Stimulated activated naive CD8-positive, alpha-beta T cell treated with anti-CD3 and anti-CD28 coated beads, Interleukin-15, amount 100 ng/mL, for 72 hours (primary cell): Measurements from ENCODE around the gene PSEN1.
A peak's percentile ranks its signal among the peaks of the same experiment; 100 is the strongest.

Experiments
- ATAC-seq: fragments of 150-1000 bp; cut with Tn5 transposase; 2 replicates; pipeline ENCODE4 v1.10.0; 2021; ENCODE audit warnings: mild to moderate bottlenecking, moderate library complexity
- DNase-seq, 2 donors: peaks; one replicate each; pipeline ENCODE4 v3.0.0; 2021 to 2022
- H3K27ac Mint-ChIP-seq, 2 donors: one replicate each; pipeline ENCODE4 v1.8.0; 2022; ENCODE audit warnings: mild to moderate bottlenecking in 2 of 2, mixed read lengths in 2 of 2, moderate library complexity in 2 of 2
- H3K27me3 Mint-ChIP-seq: one replicate; pipeline ENCODE4 v1.8.0; 2022; ENCODE audit warnings: mixed read lengths
- H3K4me1 Mint-ChIP-seq: one replicate; pipeline ENCODE4 v1.8.0; 2022; ENCODE audit warnings: mild to moderate bottlenecking, mixed read lengths
- H3K4me3 Mint-ChIP-seq, 2 donors: one replicate each; pipeline ENCODE4 v1.8.0; 2022; ENCODE audit warnings: mild to moderate bottlenecking in 2 of 2, mixed read lengths in 2 of 2, moderate library complexity in 1 of 2
- H3K9me3 Mint-ChIP-seq, 2 donors: one replicate each; pipeline ENCODE4 v1.8.0; 2022; ENCODE audit warnings: mixed read lengths in 2 of 2

PSEN1 gene

DNA sequence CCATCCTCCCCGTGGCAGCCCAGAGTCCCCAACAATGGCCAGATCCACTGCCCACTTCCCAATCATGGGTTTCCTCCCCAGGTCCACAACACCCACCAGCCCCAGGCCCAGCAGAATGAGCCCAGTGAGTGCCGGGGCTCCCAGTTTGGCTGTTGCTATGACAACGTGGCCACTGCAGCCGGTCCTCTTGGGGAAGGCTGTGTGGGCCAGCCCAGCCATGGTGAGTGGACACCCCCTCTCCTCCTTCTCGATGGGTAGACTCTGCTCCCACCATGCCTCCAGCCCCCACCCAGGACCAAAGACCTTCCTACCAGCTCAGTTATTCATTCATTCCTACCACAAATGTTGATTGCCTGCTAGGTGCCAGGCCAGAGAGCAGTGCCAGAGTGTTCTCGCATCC lies 124.8 kb downstream of the PSEN1 start:
- no peak for ATAC-seq
- Mint-ChIP-seq H3K4me3 (no peak overlapping the region), H3K27me3 (peaks cover 45% of the 10 kb centered on the region), H3K4me1 (peaks cover 7% of the 10 kb centered on the region), H3K27ac (peak overlapping the region in 1 of 2 donors; percentile 42), H3K9me3 (no peaks in the 10 kb centered on the region)
- no peak for DNase-seq

DNA sequence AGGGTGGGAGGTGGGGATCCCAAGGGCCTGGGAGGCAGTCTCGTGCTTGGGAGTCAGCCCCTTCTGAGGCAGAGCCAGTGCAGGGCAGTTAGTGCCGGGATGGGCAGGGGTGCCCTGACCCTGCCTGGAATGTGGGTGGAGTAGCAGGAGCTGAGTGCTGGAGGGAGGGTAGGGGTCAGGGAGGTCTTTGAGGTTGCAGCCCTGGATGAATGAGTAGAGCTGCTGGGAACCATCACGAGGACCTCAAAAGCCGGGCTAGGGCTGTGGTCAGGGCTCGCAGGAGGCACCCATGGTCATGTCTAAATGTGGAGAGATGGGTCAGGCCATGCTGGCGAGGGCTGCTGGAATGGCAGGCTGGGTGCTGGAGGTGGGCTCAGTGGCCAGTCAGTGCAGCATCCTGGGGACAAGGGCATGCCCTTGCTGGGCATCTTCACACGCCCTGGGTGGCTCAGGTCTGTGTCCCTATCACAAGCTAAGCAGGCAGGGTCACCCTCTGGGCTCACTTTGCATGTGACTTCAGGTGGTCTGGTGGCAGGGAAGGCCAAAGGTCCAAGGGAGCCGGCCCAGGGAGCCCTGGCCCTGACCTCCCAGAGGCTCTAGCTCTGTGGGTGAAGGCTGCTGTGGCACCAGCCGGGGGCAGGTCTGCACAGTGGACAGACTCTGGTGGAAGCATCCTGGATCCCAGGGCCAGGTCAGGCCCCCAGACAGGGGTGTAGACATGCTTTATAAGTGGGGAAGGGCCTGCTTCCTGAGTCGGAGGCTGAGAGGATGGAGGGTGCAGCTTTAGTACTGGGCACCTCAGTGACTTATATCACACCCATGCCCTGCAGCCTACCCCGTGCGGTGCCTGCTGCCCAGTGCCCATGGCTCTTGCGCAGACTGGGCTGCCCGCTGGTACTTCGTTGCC lies 125.5 kb downstream of the PSEN1 start:
- peaks cover 7% of the 10 kb centered on the region for H3K4me1 Mint-ChIP-seq
- ATAC-seq, result no peak
- H3K27me3 Mint-ChIP-seq, result peaks cover 48% of the 10 kb centered on the region
- DNase-seq, result no peak
- H3K9me3 Mint-ChIP-seq, result no peaks in the 10 kb centered on the region
- peak overlapping the region in 1 of 2 donors; percentile 42 for H3K27ac Mint-ChIP-seq
- H3K4me3 Mint-ChIP-seq, result no peak overlapping the region

DNA sequence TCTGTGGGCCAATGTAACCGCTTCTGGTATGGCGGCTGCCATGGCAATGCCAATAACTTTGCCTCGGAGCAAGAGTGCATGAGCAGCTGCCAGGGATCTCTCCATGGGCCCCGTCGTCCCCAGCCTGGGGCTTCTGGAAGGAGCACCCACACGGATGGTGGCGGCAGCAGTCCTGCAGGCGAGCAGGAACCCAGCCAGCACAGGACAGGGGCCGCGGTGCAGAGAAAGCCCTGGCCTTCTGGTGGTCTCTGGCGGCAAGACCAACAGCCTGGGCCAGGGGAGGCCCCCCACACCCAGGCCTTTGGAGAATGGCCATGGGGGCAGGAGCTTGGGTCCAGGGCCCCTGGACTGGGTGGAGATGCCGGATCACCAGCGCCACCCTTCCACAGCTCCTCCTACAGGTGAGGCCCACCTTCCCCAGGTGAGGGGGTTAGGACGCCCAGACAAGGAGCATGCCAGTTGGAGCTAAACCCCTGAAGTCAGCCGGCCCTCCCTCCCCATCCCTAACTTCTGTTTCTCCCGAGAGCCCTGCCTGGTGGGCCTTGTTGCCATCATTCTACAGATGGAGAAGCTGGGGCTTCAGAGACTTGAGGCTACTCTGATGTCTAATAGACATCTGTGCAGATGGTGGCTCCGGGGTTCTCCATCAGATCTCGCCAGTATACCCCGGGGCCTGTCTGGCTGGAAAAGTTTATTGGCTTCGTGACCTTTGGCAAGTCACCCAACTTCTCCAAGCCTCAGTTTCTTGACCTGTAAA lies 126.3 kb downstream of the PSEN1 start:
- Mint-ChIP-seq H3K9me3 (no peaks in the 10 kb centered on the region), H3K27me3 (peaks cover 56% of the 10 kb centered on the region), H3K4me3 (no peak overlapping the region), H3K27ac (no peak overlapping the region), H3K4me1 (peaks cover 7% of the 10 kb centered on the region)
- DNase-seq (no peak), ATAC-seq (no peak)

DNA sequence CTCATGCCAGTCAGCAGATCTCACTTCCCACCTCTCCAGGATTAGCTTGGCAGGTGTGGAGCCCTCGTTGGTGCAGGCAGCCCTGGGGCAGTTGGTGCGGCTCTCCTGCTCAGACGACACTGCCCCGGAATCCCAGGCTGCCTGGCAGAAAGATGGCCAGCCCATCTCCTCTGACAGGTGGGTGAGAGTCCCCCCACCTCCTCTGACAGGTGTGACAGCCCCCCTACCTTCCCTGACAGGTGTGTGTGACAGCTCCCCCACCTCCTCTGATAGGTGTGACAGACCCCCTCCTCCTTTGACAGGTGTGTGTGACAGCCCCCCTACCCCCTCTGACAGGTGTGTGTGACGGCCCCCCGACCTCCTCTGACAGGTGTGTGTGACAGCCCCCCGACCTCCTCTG lies 127.3 kb downstream of the PSEN1 start:
- no peaks in the 10 kb centered on the region for H3K4me1 Mint-ChIP-seq
- ATAC-seq (no peak), DNase-seq (no peak)
- H3K4me3 Mint-ChIP-seq, result no peak overlapping the region
- H3K27me3 Mint-ChIP-seq, result peaks cover 66% of the 10 kb centered on the region
- peak overlapping the region in 1 of 2 donors; percentile 59 for H3K27ac Mint-ChIP-seq
- H3K9me3 Mint-ChIP-seq, result no peaks in the 10 kb centered on the region

DNA sequence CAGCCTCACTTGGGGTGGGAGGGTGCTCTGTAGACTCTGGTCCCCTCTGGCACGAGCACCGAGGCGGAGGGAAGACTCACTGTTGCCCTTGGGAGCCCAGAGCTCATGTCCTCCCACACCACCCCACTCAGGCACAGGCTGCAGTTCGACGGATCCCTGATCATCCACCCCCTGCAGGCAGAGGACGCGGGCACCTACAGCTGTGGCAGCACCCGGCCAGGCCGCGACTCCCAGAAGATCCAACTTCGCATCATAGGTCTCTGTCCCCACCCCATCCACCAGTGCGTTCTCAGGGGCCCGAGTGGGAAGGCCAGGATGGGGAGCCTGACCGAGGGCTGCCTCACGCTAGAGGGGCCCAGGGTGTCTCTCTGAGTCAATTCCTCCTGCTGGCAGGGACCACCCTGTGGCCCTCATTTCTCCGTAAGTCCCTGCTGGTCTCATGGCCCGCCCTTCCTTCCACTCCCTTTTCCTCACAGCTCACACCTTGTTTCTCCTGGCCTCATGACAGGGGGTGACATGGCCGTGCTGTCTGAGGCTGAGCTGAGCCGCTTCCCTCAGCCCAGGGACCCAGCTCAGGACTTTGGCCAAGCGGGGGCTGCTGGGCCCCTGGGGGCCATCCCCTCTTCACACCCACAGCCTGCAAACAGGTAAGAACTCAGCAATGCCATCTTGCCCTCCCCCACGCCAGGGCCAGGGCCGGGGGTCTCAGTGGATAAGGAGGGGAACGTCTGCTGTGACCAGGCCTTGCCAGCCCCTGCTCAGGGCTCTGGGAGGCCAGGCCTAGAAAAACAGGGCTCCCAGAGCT lies 128.0 kb downstream of the PSEN1 start:
- DNase-seq, result no peak
- ATAC-seq, result no peak
- no peaks in the 10 kb centered on the region for H3K9me3 Mint-ChIP-seq
- H3K27ac Mint-ChIP-seq, result peak overlapping the region in 1 of 2 donors; percentile 44
- H3K27me3 Mint-ChIP-seq, result peaks cover 73% of the 10 kb centered on the region
- H3K4me3 Mint-ChIP-seq, result no peak overlapping the region
- H3K4me1 Mint-ChIP-seq, result no peaks in the 10 kb centered on the region

DNA sequence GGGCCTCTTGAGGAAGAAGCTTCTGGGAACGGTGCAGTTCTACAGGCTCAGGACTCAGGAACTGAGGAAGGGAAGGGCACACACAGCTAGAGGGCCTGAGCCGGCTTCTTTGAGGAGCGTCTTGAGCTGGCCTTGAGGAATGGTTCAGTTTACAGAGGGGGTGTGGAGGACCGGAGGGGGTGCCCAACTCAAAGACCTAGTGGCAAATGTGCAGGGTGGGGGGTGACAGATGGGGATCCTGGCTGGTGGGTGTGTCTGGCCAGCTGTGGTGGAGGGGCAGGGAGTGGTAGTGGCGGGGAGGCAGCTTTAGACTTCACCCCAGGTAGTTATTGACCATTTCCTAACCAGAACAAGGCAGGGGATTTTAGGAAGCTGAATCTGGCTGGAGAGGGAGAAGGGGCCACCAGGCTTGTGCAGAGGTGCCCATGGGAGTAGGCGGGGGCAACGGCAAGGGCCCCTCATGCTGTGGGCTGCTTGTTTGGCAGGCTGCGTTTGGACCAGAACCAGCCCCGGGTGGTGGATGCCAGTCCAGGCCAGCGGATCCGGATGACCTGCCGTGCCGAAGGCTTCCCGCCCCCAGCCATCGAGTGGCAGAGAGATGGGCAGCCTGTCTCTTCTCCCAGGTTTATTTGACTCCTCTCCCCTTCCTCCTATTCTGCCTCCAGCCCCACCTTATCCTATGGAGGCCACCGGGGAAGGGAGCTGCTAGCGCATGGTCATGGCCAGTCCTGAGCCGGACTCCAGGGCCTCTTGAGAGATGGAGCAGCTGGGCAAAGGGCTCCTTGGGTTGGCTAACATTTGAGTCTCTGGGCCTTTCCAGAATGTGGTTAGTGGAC lies 128.8 kb downstream of the PSEN1 start:
- ATAC-seq (peak; percentile 14), DNase-seq (no peak)
- H3K27me3 Mint-ChIP-seq, result peaks cover 77% of the 10 kb centered on the region
- no peaks in the 10 kb centered on the region for H3K9me3 Mint-ChIP-seq
- H3K4me3 Mint-ChIP-seq, result no peak overlapping the region
- H3K4me1 Mint-ChIP-seq, result peaks cover 8% of the 10 kb centered on the region
- H3K27ac Mint-ChIP-seq, result no peak overlapping the region

DNA sequence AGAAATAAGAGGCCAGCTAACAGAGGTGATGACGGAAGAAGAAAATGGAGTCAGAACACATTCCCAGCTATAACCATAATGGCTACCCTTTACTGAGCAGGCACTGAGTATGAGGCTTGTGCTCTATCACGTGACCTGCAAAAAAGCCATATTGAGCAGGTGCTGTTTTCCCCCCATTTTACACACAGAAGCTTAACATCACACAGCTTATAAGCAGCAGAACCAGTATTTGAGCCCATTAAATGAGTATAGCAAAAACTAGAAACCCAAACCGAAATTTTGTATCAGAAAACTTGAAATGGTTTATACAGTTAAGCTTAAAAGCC lies 129.4 kb downstream of the PSEN1 start:
- Mint-ChIP-seq H3K27me3 (peaks cover 77% of the 10 kb centered on the region), H3K4me3 (no peak overlapping the region), H3K4me1 (peaks cover 14% of the 10 kb centered on the region), H3K9me3 (no peaks in the 10 kb centered on the region), H3K27ac (no peak overlapping the region)
- ATAC-seq (no peak), DNase-seq (no peak)

DNA sequence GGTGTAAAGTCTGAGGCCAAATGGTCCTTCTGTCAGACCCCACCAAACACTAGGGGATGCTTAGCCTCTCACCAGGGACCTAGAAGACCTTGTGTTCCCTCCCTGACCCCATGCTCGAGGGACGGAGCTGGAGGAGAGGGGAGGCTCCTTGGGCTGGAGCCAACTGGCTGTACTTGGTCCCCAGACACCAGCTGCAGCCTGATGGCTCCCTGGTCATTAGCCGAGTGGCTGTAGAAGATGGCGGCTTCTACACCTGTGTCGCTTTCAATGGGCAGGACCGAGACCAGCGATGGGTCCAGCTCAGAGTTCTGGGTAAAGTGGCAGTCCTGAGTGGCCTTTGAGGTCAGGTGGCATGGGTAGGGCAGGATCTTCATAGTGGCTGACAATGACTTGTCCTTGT lies 130.0 kb downstream of the PSEN1 start:
- peaks cover 17% of the 10 kb centered on the region for H3K4me1 Mint-ChIP-seq
- DNase-seq, result no peak
- no peaks in the 10 kb centered on the region for H3K9me3 Mint-ChIP-seq
- no peak overlapping the region for H3K4me3 Mint-ChIP-seq
- peaks cover 83% of the 10 kb centered on the region for H3K27me3 Mint-ChIP-seq
- ATAC-seq, result no peak
- H3K27ac Mint-ChIP-seq, result peak overlapping the region in 1 of 2 donors; percentile 61

DNA sequence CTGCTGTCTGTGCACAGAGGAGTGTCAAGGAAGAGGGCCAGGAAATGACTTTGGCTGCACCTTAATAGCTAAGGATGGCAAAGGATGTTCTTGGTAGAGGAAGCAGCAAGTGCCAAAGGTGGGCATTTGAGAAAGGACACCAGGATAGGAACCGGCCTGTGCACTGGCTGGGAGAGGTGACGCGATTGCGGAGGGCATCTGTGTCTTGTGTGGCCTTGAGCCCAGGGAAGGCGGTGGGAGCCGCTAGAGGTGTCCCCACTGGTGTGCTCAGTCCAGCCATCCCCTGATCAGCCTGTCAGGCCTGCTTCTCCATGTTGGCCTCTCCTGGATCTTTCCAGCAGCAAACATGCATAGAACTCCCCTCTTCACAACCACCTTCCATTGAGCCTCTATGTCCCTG lies 131.2 kb downstream of the PSEN1 start:
- H3K27me3 Mint-ChIP-seq, result peaks cover 74% of the 10 kb centered on the region
- no peak overlapping the region for H3K27ac Mint-ChIP-seq
- DNase-seq (no peak), ATAC-seq (no peak)
- H3K4me1 Mint-ChIP-seq, result peaks cover 17% of the 10 kb centered on the region
- H3K4me3 Mint-ChIP-seq, result no peak overlapping the region
- H3K9me3 Mint-ChIP-seq, result no peaks in the 10 kb centered on the region

DNA sequence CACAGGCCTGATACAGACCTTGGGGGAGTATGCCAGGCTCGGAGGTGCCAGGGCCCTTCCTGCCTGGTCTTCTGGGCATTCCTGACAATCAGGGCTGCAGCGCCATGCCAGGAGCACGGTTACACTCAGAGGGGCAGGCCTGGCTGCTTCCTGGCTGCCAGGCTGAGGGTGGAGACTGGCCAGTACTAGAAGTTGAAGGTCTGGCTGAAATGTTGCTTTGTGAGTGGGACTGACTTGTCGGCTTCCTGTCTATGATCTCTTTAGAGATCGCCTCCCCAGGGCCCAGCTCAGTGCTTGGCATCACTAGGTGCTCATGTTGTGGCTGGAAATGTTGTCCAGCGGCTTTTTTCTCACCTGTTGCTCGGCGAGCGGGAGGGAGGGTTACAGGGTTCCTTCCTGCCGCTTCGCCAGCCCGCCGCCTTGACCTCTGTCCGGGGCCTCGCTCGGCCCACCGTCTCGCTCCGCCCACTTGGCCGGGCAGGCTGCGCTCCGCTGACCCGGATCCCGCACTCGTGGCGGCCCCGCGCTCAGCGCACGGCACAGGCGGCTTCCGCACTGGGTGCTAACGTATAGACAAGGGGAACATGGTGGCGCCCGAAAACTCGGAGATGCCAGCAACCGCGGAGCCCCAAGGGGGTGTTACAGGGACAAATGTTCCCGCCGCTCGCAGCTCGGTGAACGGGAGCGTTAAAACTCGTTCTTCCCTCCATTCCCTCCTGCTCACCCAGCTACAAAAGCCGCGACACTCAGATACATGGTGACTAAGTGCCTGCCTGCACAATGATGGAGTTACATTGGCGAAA lies 133.6 kb downstream of the PSEN1 start:
- peaks cover 17% of the 10 kb centered on the region for H3K4me1 Mint-ChIP-seq
- H3K27ac Mint-ChIP-seq, result peak overlapping the region in 1 of 2 donors; percentile 86
- peak overlapping the region; percentile 51 to 76 for H3K4me3 Mint-ChIP-seq
- DNase-seq, result no peak
- H3K9me3 Mint-ChIP-seq, result no peaks in the 10 kb centered on the region
- peaks cover 59% of the 10 kb centered on the region for H3K27me3 Mint-ChIP-seq
- peak; percentile 66 for ATAC-seq

DNA sequence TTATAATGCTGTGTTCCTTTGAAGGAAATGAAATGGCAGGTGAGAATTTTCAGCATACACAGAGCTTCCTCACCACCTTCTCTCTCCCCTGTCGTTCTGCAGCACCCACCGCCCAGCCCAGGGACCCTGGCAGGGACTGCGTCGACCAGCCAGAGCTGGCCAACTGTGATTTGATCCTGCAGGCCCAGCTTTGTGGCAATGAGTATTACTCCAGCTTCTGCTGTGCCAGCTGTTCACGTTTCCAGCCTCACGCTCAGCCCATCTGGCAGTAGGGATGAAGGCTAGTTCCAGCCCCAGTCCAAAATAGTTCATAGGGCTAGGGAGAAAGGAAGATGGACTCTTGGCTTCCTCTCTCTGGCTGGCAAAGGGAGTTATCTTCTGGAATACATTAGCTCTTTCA lies 136.1 kb downstream of the PSEN1 start:
- H3K4me3 Mint-ChIP-seq, result no peak overlapping the region
- ATAC-seq (no peak), DNase-seq (no peak)
- H3K9me3 Mint-ChIP-seq, result no peaks in the 10 kb centered on the region
- H3K27ac Mint-ChIP-seq, result no peak overlapping the region
- H3K27me3 Mint-ChIP-seq, result peaks cover 39% of the 10 kb centered on the region
- peaks cover 17% of the 10 kb centered on the region for H3K4me1 Mint-ChIP-seq
